CD14-positive monocyte (primary cell): ENCODE measurements around the gene MEI4. TPM values are rescaled to one million over a fixed set of nuclear protein-coding genes. Genes with fewer than 3 reads are reported as not detected.

Experiments
- DNase-seq, 3 donors: peaks; one replicate each; pipeline ENCODE4 v3.0.0-alpha.2; 2011 to 2022
- H2AFZ ChIP-seq: 2 replicates; pipeline ENCODE4 v1.6.0; 2012; ENCODE audit warnings: mild to moderate bottlenecking, low read depth, low read length, inconsistent platforms; ENCODE audit not compliant: insufficient read depth, poor library complexity, severe bottlenecking
- H3K27ac ChIP-seq, 2 donors: 1 replicate in 1 of 2; 2 replicates in 1 of 2; pipeline ENCODE4 v1.5.1; 2012 to 2013; ENCODE audit warnings: low read length in 2 of 2, control low read depth in 1 of 2, inconsistent platforms in 1 of 2, low read depth in 1 of 2, mild to moderate bottlenecking in 1 of 2
- H3K27me3 ChIP-seq, 2 donors: one replicate each; pipeline versions ENCODE4 v1.6.0 to v1.6.1; 2011 to 2013; ENCODE audit warnings: low read length in 2 of 2; ENCODE audit not compliant: control insufficient read depth in 2 of 2, insufficient read depth in 2 of 2
- H3K36me3 ChIP-seq, 2 donors: replicated peaks in 1 of 2; 1 replicate in 1 of 2; 2 replicates in 1 of 2; pipeline versions ENCODE4 v1.5.1 to v1.6.1; 2012 to 2013; ENCODE audit warnings: low read length in 2 of 2, control low read depth in 1 of 2, inconsistent platforms in 1 of 2, mild to moderate bottlenecking in 1 of 2; ENCODE audit not compliant: insufficient read depth in 2 of 2, control insufficient read depth in 1 of 2
- H3K4me1 ChIP-seq, 2 donors: 1 replicate in 1 of 2; 2 replicates in 1 of 2; pipeline versions ENCODE4 v1.5.1 to v1.6.1; 2012 to 2013; ENCODE audit warnings: low read length in 2 of 2, control low read depth in 1 of 2, inconsistent platforms in 1 of 2, mild to moderate bottlenecking in 1 of 2, moderate library complexity in 1 of 2; ENCODE audit not compliant: insufficient read depth in 2 of 2, control insufficient read depth in 1 of 2
- H3K4me2 ChIP-seq: replicated peaks from 2 replicates; pipeline ENCODE3; 2012; ENCODE audit warnings: low read length, moderate library complexity, mild to moderate bottlenecking; ENCODE audit not compliant: poor library complexity, severe bottlenecking; ENCODE audit errors: extremely low read depth
- H3K4me3 ChIP-seq, 3 experiments: fragments of 200-600 bp in 1 of 3; sonication (generic) in 1 of 3; replicated peaks in 1 of 3; 1 replicate in 2 of 3; 2 replicates in 1 of 3; pipeline ENCODE4 v1.5.1; 2011 to 2013; ENCODE audit warnings: low read length in 3 of 3, mild to moderate bottlenecking in 3 of 3, control low read depth in 2 of 3, low read depth in 2 of 3, inconsistent platforms in 1 of 3, moderate library complexity in 1 of 3
- H3K79me2 ChIP-seq: 2 replicates; pipeline ENCODE4 v1.6.0; 2012; ENCODE audit warnings: mild to moderate bottlenecking, control low read depth, inconsistent platforms, low read length, moderate library complexity; ENCODE audit not compliant: insufficient read depth
- H3K9ac ChIP-seq: 2 replicates; pipeline ENCODE4 v1.6.0; 2017; ENCODE audit warnings: low read length, mild to moderate bottlenecking; ENCODE audit not compliant: insufficient read depth, poor library complexity, severe bottlenecking
- H3K9me3 ChIP-seq, 2 donors: replicated peaks in 1 of 2; 1 replicate in 1 of 2; 2 replicates in 1 of 2; pipeline versions ENCODE4 v1.5.1 to v1.6.1; 2012 to 2013; ENCODE audit warnings: low read length in 2 of 2, control low read depth in 1 of 2; ENCODE audit not compliant: control insufficient read depth in 1 of 2, insufficient read depth in 1 of 2
- H4K20me1 ChIP-seq: 2 replicates; pipeline ENCODE4 v1.6.0; 2012; ENCODE audit warnings: mild to moderate bottlenecking, low read length, control low read depth, moderate library complexity; ENCODE audit not compliant: insufficient read depth
- H3K27ac Mint-ChIP-seq, 7 donors: one replicate each; pipeline ENCODE4 v1.8.0; 2020; ENCODE audit warnings: mild to moderate bottlenecking in 7 of 7, mixed read lengths in 7 of 7, moderate library complexity in 6 of 7, inconsistent platforms in 2 of 7
- H3K27me3 Mint-ChIP-seq, 3 donors: one replicate each; pipeline ENCODE4 v1.8.0; 2021 to 2022; ENCODE audit warnings: low read depth in 3 of 3, mild to moderate bottlenecking in 3 of 3, mixed read lengths in 3 of 3, moderate library complexity in 3 of 3, inconsistent platforms in 1 of 3
- H3K36me3 Mint-ChIP-seq, 2 donors: one replicate each; pipeline ENCODE4 v1.8.0; 2020; ENCODE audit warnings: mixed read lengths in 2 of 2, inconsistent platforms in 1 of 2, mild to moderate bottlenecking in 1 of 2
- H3K4me1 Mint-ChIP-seq: one replicate; pipeline ENCODE4 v1.8.0; 2020; ENCODE audit warnings: mild to moderate bottlenecking, mixed read lengths
- H3K4me3 Mint-ChIP-seq, 2 donors: one replicate each; pipeline ENCODE4 v1.8.0; 2020; ENCODE audit warnings: mild to moderate bottlenecking in 2 of 2, mixed read lengths in 2 of 2, moderate library complexity in 1 of 2
- H3K9me3 Mint-ChIP-seq, 7 donors: one replicate each; pipeline ENCODE4 v1.8.0; 2020 to 2022; ENCODE audit warnings: mixed read lengths in 7 of 7, mild to moderate bottlenecking in 6 of 7, moderate library complexity in 6 of 7, inconsistent platforms in 2 of 7
- WGBS: methylation state at CpG from one replicate; pipeline ENCODE4 v1.1.5; 2013; ENCODE audit warnings: missing lambda C conversion rate; ENCODE audit not compliant: insufficient coverage; 5-methylcytosine and 5-hydroxymethylcytosine counted together
- intact Hi-C, 2 donors: fragments of 100-400 bp; cut with micrococcal nuclease; formaldehyde crosslinking; loops; one replicate each; pipeline versions ENCODE4 v1.15.0 to v1.15.1; 2023
- polyA plus RNA-seq, 3 donors: library from polyadenylated mRNA; depleted of rRNA in 1 of 3; unstranded in 2 of 3; stranded (reverse) in 1 of 3; fragments of 300-500 nt in 2 of 3; fragments of >200 nt in 1 of 3; fragmentation: Illumina TruSeq in 2 of 3; gene quantifications; 1 replicate in 2 of 3; 2 replicates in 1 of 3; pipeline ENCODE4 v1.2.3, GENCODE V29; 2012 to 2021
- TF ChIP-seq, protein P1 (sequence below): fragments of 200-600 bp; IDR thresholded peaks from one replicate; pipeline ENCODE4 v1.8.0; 2022; ENCODE audit warnings: antibody characterized with exemption, mild to moderate bottlenecking

Gene MEI4
- polyA plus RNA-seq, 3 donors: not detected

DNA sequence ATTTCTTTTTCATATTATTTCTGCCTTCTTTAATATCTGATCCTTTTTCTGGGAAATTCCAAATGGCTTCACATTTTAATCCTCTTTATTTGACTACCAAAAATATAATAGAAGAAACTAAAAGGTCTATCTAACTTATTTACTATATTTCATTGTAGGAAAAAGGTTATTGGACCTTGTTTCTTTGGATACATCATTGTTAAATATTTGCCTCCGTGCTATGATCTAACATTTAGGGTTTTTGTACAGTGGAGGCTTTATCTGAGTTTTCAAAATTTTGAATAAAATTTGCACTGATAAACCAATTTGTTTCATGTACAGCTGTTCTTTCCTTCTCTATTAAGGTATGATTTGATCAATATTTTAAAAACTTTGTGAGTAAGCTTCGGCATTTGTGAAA is 109.5 kb downstream of the MEI4 start:
- peaks cover 0 to 12% (median 6%) of the 10 kb centered on the region in 7 donors for H3K9me3 Mint-ChIP-seq
- Histone ChIP-seq H3K79me2 (no peaks in the 10 kb centered on the region), H4K20me1 (no peaks in the 10 kb centered on the region), H3K27ac (no peak overlapping the region), H3K4me2 (no peak overlapping the region), H3K4me3 (no peak overlapping the region), H3K36me3 (no peaks in the 10 kb centered on the region), H3K27me3 (no peaks in the 10 kb centered on the region), H2AFZ (no peak overlapping the region), H3K9ac (no peak overlapping the region), H3K9me3 (peaks cover 0 to 12% of the 10 kb centered on the region in 2 donors), H3K4me1 (no peaks in the 10 kb centered on the region)
- no peak overlapping the region for H3K4me3 Mint-ChIP-seq
- DNase-seq: no peak
- WGBS: no CpG with 5 or more reads among the region's 2 CpGs
- intact Hi-C loops: no loop called here
- TF ChIP-seq, protein P1, sequence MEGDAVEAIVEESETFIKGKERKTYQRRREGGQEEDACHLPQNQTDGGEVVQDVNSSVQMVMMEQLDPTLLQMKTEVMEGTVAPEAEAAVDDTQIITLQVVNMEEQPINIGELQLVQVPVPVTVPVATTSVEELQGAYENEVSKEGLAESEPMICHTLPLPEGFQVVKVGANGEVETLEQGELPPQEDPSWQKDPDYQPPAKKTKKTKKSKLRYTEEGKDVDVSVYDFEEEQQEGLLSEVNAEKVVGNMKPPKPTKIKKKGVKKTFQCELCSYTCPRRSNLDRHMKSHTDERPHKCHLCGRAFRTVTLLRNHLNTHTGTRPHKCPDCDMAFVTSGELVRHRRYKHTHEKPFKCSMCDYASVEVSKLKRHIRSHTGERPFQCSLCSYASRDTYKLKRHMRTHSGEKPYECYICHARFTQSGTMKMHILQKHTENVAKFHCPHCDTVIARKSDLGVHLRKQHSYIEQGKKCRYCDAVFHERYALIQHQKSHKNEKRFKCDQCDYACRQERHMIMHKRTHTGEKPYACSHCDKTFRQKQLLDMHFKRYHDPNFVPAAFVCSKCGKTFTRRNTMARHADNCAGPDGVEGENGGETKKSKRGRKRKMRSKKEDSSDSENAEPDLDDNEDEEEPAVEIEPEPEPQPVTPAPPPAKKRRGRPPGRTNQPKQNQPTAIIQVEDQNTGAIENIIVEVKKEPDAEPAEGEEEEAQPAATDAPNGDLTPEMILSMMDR: no peak
- no peak overlapping the region for H3K27ac Mint-ChIP-seq
- no peaks in the 10 kb centered on the region for H3K4me1 Mint-ChIP-seq
- H3K36me3 Mint-ChIP-seq: no peaks in the 10 kb centered on the region
- no peaks in the 10 kb centered on the region for H3K27me3 Mint-ChIP-seq

DNA sequence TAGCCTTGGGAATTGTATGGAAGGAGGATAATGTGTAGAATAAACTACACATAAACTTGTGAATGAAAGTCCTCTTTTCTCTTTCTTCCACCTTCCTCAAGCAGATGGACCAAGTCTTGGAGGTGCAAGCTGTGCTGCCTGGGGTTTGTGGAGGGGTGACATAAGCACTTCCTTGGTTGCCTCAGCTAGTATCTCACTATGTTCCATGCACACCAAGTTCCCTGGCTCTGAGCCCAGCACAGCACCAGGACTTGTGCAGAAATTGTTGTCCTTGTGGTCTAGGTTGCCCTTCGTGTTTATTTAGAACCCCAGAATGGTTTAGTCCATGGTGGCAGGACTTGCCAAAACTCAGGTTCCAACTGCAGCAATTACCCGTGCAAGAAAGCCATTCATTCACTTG is 110.3 kb downstream of the MEI4 start:
- Histone ChIP-seq H3K79me2 (no peaks in the 10 kb centered on the region), H2AFZ (no peak overlapping the region), H3K4me2 (no peak overlapping the region), H3K4me1 (no peaks in the 10 kb centered on the region), H3K9ac (no peak overlapping the region), H3K4me3 (no peak overlapping the region), H3K27ac (no peak overlapping the region), H3K9me3 (peaks cover 0 to 14% of the 10 kb centered on the region in 2 donors), H3K27me3 (no peaks in the 10 kb centered on the region), H3K36me3 (no peaks in the 10 kb centered on the region), H4K20me1 (no peaks in the 10 kb centered on the region)
- no peaks in the 10 kb centered on the region for H3K27me3 Mint-ChIP-seq
- no peaks in the 10 kb centered on the region for H3K36me3 Mint-ChIP-seq
- no peaks in the 10 kb centered on the region for H3K4me1 Mint-ChIP-seq
- TF ChIP-seq, protein P1: no peak
- WGBS: no CpG with 5 or more reads among the region's 2 CpGs
- peaks cover 0 to 9% (median 6%) of the 10 kb centered on the region in 7 donors for H3K9me3 Mint-ChIP-seq
- H3K27ac Mint-ChIP-seq: no peak overlapping the region
- H3K4me3 Mint-ChIP-seq: no peak overlapping the region
- intact Hi-C loops: no loop called here
- DNase-seq: no peak
